HepG2 (cell line): Measurements from ENCODE around the gene HSPA5. TPM values are rescaled to one million over a fixed set of nuclear protein-coding genes. Genes with fewer than 3 reads are reported as not detected.
A peak's percentile ranks its signal among the peaks of the same experiment; 100 is the strongest.

Source experiments
- CBX2 ChIP-seq, 2 experiments: fragments of 200-600 bp in 1 of 2; sonication (generic); formaldehyde crosslinking in 1 of 2; IDR thresholded peaks; 2 replicates each; pipeline versions ENCODE4 v1.7.0 to v1.8.1; 2018 to 2022; ENCODE audit warnings: low read depth in 2 of 2, low read length in 1 of 2, mild to moderate bottlenecking in 1 of 2, missing genetic modification reagents in 1 of 2
- CCAR2 ChIP-seq: fragments of 200-400 bp; formaldehyde crosslinking; optimal IDR thresholded peaks from 2 replicates; pipeline ENCODE3; 2018; ENCODE audit warnings: low read depth, mild to moderate bottlenecking, low read length, moderate library complexity
- FOXA3 ChIP-seq: IDR thresholded peaks from 2 replicates; pipeline ENCODE4 v1.6.1; 2016; ENCODE audit warnings: missing genetic modification reagents, missing compliant biosample characterization
- JARID2 ChIP-seq: sonication (generic); formaldehyde crosslinking; IDR thresholded peaks from 2 replicates; pipeline ENCODE4 v1.8.1; 2023; ENCODE audit warnings: missing genetic modification reagents, inconsistent platforms; ENCODE audit not compliant: insufficient replicate concordance
- KDM6A ChIP-seq: IDR thresholded peaks from 2 replicates; pipeline ENCODE4 v1.6.1; 2016; ENCODE audit warnings: low read depth
- POLR2A ChIP-seq, 2 experiments: IDR thresholded peaks; 2 replicates each; pipeline ENCODE4 v1.6.1; 2011; ENCODE audit warnings: low read depth in 2 of 2, low read length in 2 of 2, mild to moderate bottlenecking in 1 of 2, moderate library complexity in 1 of 2; ENCODE audit not compliant: insufficient read depth in 1 of 2
- THYN1 ChIP-seq: sonication (generic); formaldehyde crosslinking; IDR thresholded peaks from 2 replicates; pipeline ENCODE4 v1.8.1; 2023; ENCODE audit warnings: low read depth, mild to moderate bottlenecking, moderate library complexity, missing genetic modification reagents, borderline replicate concordance
- ZEB1 ChIP-seq: IDR thresholded peaks from 2 replicates; pipeline ENCODE4 v1.6.1; 2012; ENCODE audit warnings: mild to moderate bottlenecking, low read depth, inconsistent platforms; ENCODE audit not compliant: insufficient replicate concordance
- ZFY ChIP-seq: sonication (generic); formaldehyde crosslinking; IDR thresholded peaks from 2 replicates; pipeline ENCODE4 v1.4.0; 2020; ENCODE audit warnings: missing genetic modification reagents
- ZNF468 ChIP-seq: sonication (generic); formaldehyde crosslinking; IDR thresholded peaks from 2 replicates; pipeline ENCODE4 v1.8.0; 2022; ENCODE audit warnings: mild to moderate bottlenecking, moderate library complexity, missing genetic modification reagents
- ZNF761 ChIP-seq: sonication (generic); formaldehyde crosslinking; conservative IDR thresholded peaks from 2 replicates; pipeline ENCODE4 v1.4.0; 2020; ENCODE audit warnings: mild to moderate bottlenecking, missing genetic modification reagents
- polyA plus RNA-seq, 8 experiments: library from polyadenylated mRNA; depleted of rRNA in 3 of 8; stranded (reverse) in 7 of 8; unstranded in 1 of 8; fragments of >200 nt; fragmentation: Illumina TruSeq in 4 of 8; extraction: Trizol in 4 of 8; gene quantifications; 2 replicates each; pipeline versions ENCODE4 v1.2.1 to v1.2.3, GENCODE V29; 2011 to 2016; ENCODE audit warnings: low read depth in 4 of 8, missing spikeins in 1 of 8, mixed read lengths in 1 of 8; ENCODE audit not compliant: insufficient read depth in 1 of 8
- total RNA-seq, 5 experiments: library from RNA; depleted of rRNA; stranded (reverse); fragments of >200 nt; fragmentation: Illumina TruSeq; extraction: Trizol; gene quantifications; 2 replicates each; pipeline ENCODE4 v1.2.3, GENCODE V29; 2016; ENCODE audit warnings: low read depth in 1 of 5
- TF ChIP-seq, protein P1 (sequence below), 2 experiments: sonication (generic) in 1 of 2; formaldehyde crosslinking in 1 of 2; IDR thresholded peaks; 2 replicates each; pipeline versions ENCODE4 v1.4.0 to v1.6.1; 2016 to 2020; ENCODE audit warnings: borderline replicate concordance in 1 of 2, low read depth in 1 of 2, mild to moderate bottlenecking in 1 of 2, missing genetic modification reagents in 1 of 2
- TF ChIP-seq, protein P2 (sequence below): sonication (generic); formaldehyde crosslinking; IDR thresholded peaks from 2 replicates; pipeline ENCODE4 v1.5.0; 2020; ENCODE audit warnings: missing genetic modification reagents, mild to moderate bottlenecking, borderline replicate concordance
- TF ChIP-seq, protein P3 (sequence below): sonication (generic); formaldehyde crosslinking; conservative IDR thresholded peaks from 2 replicates; pipeline ENCODE4 v1.8.0; 2022; ENCODE audit warnings: low read depth, missing genetic modification reagents
- TF ChIP-seq, protein P4 (sequence below): sonication (generic); formaldehyde crosslinking; IDR thresholded peaks from 2 replicates; pipeline ENCODE4 v1.8.0; 2023; ENCODE audit warnings: mild to moderate bottlenecking, missing genetic modification reagents

Gene HSPA5
- total and polyA plus RNA-seq, 2 of the 13 experiments (the other 11 are each of a cell fraction or from before 2014, with no cell fraction given): 201 to 206 TPM

DNA sequence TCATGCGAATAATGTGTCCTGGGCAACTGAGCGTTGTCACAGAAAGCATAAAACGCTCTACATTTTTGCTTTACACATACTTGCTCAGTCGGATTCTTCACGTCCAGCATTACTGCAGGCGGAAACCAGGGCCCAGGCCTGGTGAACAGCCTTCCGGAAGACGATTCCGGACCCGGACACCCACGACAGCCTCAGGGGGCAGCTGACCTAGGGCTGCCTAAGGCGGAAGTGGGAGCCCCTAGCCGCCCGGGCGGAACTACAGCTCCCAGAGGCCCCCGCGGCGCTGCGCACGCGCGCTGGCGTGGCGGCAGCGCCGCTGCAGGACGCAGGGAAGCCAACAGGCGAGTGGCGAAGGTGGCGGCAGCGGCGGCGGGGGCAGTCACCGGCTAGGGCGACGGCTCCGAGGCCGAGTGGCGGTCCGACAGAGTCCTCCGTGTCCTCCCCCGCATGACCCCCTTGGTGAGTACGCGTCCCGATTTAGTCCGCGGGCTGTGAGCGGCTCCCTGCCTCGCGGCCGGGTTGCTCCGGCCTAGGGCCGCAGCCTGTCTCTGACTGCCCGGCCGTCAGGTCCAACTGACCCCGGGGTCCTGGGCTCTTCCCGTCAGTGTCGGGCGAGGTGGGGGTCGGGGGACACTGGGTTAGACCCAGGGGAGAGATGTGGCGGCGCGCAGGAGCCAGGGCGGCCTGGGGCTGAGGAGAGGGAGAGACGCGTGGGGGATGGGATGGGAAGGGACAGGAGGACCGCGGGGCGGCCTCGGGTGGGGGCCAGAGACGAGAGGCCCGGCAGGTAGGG lies 20.6 kb upstream of the HSPA5 start, which contains the start of gene GAPVD1 (continued):
- no peak for TF ChIP-seq JARID2 (CRISPR knock-in tag)
- 0 out of 2 replicates have a peak, but pooled peaks have one; percentile 5 for TF ChIP-seq KDM6A (CRISPR knock-in tag)
- TF ChIP-seq, protein P1, sequence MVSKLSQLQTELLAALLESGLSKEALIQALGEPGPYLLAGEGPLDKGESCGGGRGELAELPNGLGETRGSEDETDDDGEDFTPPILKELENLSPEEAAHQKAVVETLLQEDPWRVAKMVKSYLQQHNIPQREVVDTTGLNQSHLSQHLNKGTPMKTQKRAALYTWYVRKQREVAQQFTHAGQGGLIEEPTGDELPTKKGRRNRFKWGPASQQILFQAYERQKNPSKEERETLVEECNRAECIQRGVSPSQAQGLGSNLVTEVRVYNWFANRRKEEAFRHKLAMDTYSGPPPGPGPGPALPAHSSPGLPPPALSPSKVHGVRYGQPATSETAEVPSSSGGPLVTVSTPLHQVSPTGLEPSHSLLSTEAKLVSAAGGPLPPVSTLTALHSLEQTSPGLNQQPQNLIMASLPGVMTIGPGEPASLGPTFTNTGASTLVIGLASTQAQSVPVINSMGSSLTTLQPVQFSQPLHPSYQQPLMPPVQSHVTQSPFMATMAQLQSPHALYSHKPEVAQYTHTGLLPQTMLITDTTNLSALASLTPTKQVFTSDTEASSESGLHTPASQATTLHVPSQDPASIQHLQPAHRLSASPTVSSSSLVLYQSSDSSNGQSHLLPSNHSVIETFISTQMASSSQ (IDR thresholded peaks at IDR 0.05; ENCODE audit: low read depth): no peak
- TF ChIP-seq, protein P1 (CRISPR knock-in tag; IDR thresholded peaks at IDR 0.05; ENCODE audit: borderline replicate concordance): peak; percentile 74
- peak; percentile 35 for TF ChIP-seq ZEB1
- TF ChIP-seq POLR2A (IDR thresholded peaks at IDR 0.05; ENCODE audit: insufficient read depth in 1 of 2, low read depth in 2 of 2, low read length in 2 of 2): peak; percentile 85 to 92
- TF ChIP-seq ZNF468 (CRISPR knock-in tag): no peak
- no peak for TF ChIP-seq CBX2 (IDR thresholded peaks at IDR 0.05; ENCODE audit: low read depth, low read length)
- TF ChIP-seq CBX2 (CRISPR knock-in tag; IDR thresholded peaks at IDR 0.05; ENCODE audit: low read depth): peak; percentile 42; the same call in 1 of the 2 replicates
- peak; percentile 95 for TF ChIP-seq ZFY (CRISPR knock-in tag)
- TF ChIP-seq, protein P2, sequence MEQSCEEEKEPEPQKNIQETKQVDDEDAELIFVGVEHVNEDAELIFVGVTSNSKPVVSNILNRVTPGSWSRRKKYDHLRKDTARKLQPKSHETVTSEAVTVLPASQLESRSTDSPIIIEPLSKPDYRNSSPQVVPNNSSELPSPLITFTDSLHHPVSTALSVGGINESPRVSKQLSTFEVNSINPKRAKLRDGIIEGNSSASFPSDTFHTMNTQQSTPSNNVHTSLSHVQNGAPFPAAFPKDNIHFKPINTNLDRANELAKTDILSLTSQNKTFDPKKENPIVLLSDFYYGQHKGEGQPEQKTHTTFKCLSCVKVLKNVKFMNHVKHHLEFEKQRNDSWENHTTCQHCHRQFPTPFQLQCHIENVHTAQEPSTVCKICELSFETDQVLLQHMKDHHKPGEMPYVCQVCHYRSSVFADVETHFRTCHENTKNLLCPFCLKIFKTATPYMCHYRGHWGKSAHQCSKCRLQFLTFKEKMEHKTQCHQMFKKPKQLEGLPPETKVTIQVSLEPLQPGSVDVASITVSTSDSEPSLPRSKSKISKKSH (CRISPR knock-in tag): no peak
- no peak for TF ChIP-seq THYN1 (CRISPR knock-in tag)
- no peak for TF ChIP-seq CCAR2
- TF ChIP-seq ZNF761 (CRISPR knock-in tag): peak; percentile 77; the same call in 1 of the 2 replicates
- peak; percentile 26; the same call in 1 of the 2 replicates for TF ChIP-seq FOXA3 (CRISPR knock-in tag)
- TF ChIP-seq, protein P3, sequence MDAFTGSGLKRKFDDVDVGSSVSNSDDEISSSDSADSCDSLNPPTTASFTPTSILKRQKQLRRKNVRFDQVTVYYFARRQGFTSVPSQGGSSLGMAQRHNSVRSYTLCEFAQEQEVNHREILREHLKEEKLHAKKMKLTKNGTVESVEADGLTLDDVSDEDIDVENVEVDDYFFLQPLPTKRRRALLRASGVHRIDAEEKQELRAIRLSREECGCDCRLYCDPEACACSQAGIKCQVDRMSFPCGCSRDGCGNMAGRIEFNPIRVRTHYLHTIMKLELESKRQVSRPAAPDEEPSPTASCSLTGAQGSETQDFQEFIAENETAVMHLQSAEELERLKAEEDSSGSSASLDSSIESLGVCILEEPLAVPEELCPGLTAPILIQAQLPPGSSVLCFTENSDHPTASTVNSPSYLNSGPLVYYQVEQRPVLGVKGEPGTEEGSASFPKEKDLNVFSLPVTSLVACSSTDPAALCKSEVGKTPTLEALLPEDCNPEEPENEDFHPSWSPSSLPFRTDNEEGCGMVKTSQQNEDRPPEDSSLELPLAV (CRISPR knock-in tag): no peak
- TF ChIP-seq, protein P4, sequence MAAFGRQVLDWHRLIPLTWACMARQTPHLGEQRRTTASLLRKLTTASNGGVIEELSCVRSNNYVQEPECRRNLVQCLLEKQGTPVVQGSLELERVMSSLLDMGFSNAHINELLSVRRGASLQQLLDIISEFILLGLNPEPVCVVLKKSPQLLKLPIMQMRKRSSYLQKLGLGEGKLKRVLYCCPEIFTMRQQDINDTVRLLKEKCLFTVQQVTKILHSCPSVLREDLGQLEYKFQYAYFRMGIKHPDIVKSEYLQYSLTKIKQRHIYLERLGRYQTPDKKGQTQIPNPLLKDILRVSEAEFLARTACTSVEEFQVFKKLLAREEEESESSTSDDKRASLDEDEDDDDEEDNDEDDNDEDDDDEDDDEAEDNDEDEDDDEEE (CRISPR knock-in tag): peak; percentile 71; the same call in 1 of the 2 replicates
